ENCODE measurements around the gene OR52H1. TPM values are rescaled to one million over a fixed set of nuclear protein-coding genes. Genes with fewer than 3 reads are reported as not detected.

The OR52H1 gene
- total and polyA plus RNA-seq, 12 donors = 0.22 to 1.6 (median 0.69) TPM; not detected in 8

DNA sequence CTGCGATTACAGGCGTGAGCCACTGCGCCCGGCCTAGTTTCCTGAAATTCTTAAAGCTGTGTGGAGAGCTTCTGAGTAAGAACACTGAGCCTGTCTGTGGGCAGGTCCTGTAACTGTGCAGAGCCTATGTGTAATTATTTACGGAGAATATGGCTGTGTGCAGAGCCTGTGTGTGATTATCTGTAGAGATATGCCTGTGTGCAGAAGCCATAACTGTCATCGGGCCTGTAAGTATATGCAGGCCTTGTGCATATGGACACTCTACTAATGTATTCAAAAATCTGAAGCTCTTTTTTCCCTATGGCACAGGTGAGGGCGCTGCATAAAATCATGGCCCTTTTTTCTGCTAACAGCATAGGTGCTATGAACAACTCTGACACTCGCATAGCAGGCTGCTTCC is 32.2 kb upstream of the OR52H1 start, which contains the start of gene OR52B6:
OR52B6 (plus strand) TSS at position 301 of the 400 bp plus-strand sequence; CDS start at position 301, 0 bp downstream.
- DNase-seq = no peak
- Histone ChIP-seq H3K27ac (no peak within 1 kb of the TSS), H3K4me3 (no peak within 1 kb of the TSS), H3K27me3 (no peaks in the 10 kb centered on the region), H3K9me3 (replicated peaks in 1 of 3) (no peaks in the 10 kb centered on the region), H3K4me1 (replicated peaks in 1 of 2) (no peaks in the 10 kb centered on the region), H3K36me3 (replicated peaks in 1 of 2) (no peaks in the 10 kb centered on the region)
- WGBS, 4 donors = 84 to 95% (median 91%) methylated on average over 8 of the region's 8 CpGs
- intact Hi-C loops (cut with DNase I) = no loop called here
- TF ChIP-seq, protein P1, sequence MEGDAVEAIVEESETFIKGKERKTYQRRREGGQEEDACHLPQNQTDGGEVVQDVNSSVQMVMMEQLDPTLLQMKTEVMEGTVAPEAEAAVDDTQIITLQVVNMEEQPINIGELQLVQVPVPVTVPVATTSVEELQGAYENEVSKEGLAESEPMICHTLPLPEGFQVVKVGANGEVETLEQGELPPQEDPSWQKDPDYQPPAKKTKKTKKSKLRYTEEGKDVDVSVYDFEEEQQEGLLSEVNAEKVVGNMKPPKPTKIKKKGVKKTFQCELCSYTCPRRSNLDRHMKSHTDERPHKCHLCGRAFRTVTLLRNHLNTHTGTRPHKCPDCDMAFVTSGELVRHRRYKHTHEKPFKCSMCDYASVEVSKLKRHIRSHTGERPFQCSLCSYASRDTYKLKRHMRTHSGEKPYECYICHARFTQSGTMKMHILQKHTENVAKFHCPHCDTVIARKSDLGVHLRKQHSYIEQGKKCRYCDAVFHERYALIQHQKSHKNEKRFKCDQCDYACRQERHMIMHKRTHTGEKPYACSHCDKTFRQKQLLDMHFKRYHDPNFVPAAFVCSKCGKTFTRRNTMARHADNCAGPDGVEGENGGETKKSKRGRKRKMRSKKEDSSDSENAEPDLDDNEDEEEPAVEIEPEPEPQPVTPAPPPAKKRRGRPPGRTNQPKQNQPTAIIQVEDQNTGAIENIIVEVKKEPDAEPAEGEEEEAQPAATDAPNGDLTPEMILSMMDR (IDR thresholded peaks at IDR 0.05) = no peak
- no peak for TF ChIP-seq POLR2A (IDR thresholded peaks at IDR 0.05)

DNA sequence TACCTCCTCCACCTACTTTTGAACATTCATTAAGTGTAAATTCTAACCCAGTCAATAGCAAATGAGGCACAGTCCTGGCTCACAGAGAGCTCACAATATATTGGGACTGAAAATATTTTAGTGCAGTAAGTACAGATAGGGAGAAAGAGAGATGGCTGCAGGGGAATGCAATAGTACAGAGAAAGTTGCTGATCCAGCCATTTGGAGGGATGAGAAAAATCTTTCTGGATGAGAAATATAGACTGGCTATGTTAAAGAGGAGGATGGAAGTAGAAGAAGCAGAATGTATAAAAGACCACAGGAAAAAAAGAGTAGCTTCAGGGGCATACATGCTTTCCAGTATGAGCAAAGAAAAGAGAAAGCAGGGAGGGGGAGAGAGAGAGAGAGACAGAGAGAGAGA is 28.8 kb upstream of the OR52H1 start:
- no peaks in the 10 kb centered on the region for H3K4me1 ChIP-seq (replicated peaks in 1 of 2)
- TF ChIP-seq, protein P1 (IDR thresholded peaks at IDR 0.05) = no peak
- TF ChIP-seq POLR2A (IDR thresholded peaks at IDR 0.05) = no peak
- H3K27me3 ChIP-seq = no peaks in the 10 kb centered on the region
- no peak overlapping the region for H3K27ac ChIP-seq
- no peak overlapping the region for H3K4me3 ChIP-seq
- intact Hi-C loops (cut with DNase I) = no loop called here
- H3K9me3 ChIP-seq (replicated peaks in 1 of 3) = no peaks in the 10 kb centered on the region
- no peaks in the 10 kb centered on the region for H3K36me3 ChIP-seq (replicated peaks in 1 of 2)
- no peak for DNase-seq

DNA sequence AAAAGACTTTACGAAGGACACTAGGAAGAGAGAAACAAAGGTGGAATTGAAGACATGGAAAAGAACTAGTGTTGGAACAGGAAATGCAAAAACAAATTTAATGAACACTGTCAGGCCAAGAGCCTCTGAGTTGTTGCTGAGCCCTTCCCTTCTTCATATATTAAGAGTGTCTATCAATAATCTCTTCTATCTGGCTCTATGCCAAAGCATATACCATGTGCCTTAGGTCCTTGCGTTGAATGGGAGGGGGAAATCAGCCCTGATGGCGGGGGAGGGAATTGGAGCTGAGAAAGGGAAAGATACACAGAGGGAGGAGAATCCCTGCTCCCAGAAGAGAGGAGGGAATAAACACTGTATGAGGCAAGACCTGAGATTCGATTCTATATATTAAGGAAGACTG is 26.8 kb upstream of the OR52H1 start:
- TF ChIP-seq, protein P1 (IDR thresholded peaks at IDR 0.05) = no peak
- no peak for TF ChIP-seq POLR2A (IDR thresholded peaks at IDR 0.05)
- intact Hi-C loops (cut with DNase I) = no loop called here
- H3K27me3 ChIP-seq = no peaks in the 10 kb centered on the region
- H3K9me3 ChIP-seq (replicated peaks in 1 of 3) = no peaks in the 10 kb centered on the region
- no peak overlapping the region for H3K27ac ChIP-seq
- no peaks in the 10 kb centered on the region for H3K36me3 ChIP-seq (replicated peaks in 1 of 2)
- no peak for DNase-seq
- WGBS, 4 donors = 56 to 69% (median 65%) methylated on average over 4 of the region's 4 CpGs
- no peak overlapping the region for H3K4me3 ChIP-seq
- no peaks in the 10 kb centered on the region for H3K4me1 ChIP-seq (replicated peaks in 1 of 2)

DNA sequence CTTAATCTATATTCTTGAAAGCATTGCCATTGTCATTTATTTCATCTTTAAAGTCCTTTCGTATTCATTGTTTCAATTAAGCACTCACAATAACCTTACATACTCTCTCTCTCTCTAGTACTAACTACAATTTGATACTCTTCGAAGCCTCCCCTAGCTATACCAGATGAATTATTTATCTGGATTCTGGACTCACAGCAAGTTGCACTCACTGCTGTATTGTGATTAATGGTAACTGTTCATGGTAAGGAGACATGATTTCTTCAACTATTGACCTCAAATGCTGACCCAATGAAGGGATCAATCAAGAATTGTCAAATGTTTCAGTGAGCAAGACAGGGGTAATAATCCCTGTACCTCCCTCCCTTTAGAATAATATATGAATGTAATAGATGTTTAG is 26.3 kb upstream of the OR52H1 start:
- Histone ChIP-seq H3K36me3 (replicated peaks in 1 of 2) (no peaks in the 10 kb centered on the region), H3K27ac (no peak overlapping the region), H3K27me3 (no peaks in the 10 kb centered on the region), H3K4me3 (no peak overlapping the region), H3K9me3 (replicated peaks in 1 of 3) (no peaks in the 10 kb centered on the region), H3K4me1 (replicated peaks in 1 of 2) (no peaks in the 10 kb centered on the region)
- no peak for DNase-seq
- intact Hi-C loops (cut with DNase I) = no loop called here
- 75 to 88% (median 78%) methylated on average over 2 of the region's 2 CpGs for WGBS, 4 donors
- TF ChIP-seq POLR2A (IDR thresholded peaks at IDR 0.05) = no peak
- TF ChIP-seq, protein P1 (IDR thresholded peaks at IDR 0.05) = no peak
